Measurements from ENCODE around the gene MMP3.

Gene MMP3

GRCh38 chr11:102831128-102831488 lies 12.3 kb downstream of the MMP3 start (continued):
- no peak for TF ChIP-seq ZNF398 (tag by site-specific recombination; IDR thresholded peaks at IDR 0.05)
- TF ChIP-seq ZNF610 (tag by site-specific recombination; IDR thresholded peaks at IDR 0.05; ENCODE audit: borderline replicate concordance) = no peak

GRCh38 chr11:102830001-102830727 lies 13.2 kb downstream of the MMP3 start:
- ChIA-PET CTCF (interaction anchor here (0.6 to 1.5 kb wide), 2 partner anchors 40 to 111 kb away, joined by 3 to 6 read pairs; no protein-coding TSS in a partner anchor), POLR2A (no interaction called here)
- no peak for TF ChIP-seq ZNF621 (tag by site-specific recombination; IDR thresholded peaks at IDR 0.05)
- no peak for TF ChIP-seq IKZF3 (tag by site-specific recombination; IDR thresholded peaks at IDR 0.05)
- TF ChIP-seq ZNF223 (tag by site-specific recombination; IDR thresholded peaks at IDR 0.05) = no peak
- no peak for TF ChIP-seq PRDM1 (tag by site-specific recombination; IDR thresholded peaks at IDR 0.05)
- no peak for TF ChIP-seq ZNF202 (tag by site-specific recombination; IDR thresholded peaks at IDR 0.05; ENCODE audit: borderline replicate concordance)
- no peak for TF ChIP-seq BCL6B (tag by site-specific recombination; IDR thresholded peaks at IDR 0.05)
- TF ChIP-seq ZNF324 (tag by site-specific recombination; IDR thresholded peaks at IDR 0.05) = no peak
- no peak for TF ChIP-seq ZNF362 (tag by site-specific recombination; IDR thresholded peaks at IDR 0.05)
- TF ChIP-seq ZNF843 (tag by site-specific recombination; IDR thresholded peaks at IDR 0.05) = no peak
- no peak for TF ChIP-seq ZNF155 (tag by site-specific recombination; IDR thresholded peaks at IDR 0.05)
- TF ChIP-seq ZNF184 (tag by site-specific recombination; IDR thresholded peaks at IDR 0.05) = no peak
- TF ChIP-seq GLI4 (tag by site-specific recombination; IDR thresholded peaks at IDR 0.05) = no peak

GRCh38 chr11:102829316-102830000 lies 14.0 kb downstream of the MMP3 start:
- H3K4me1 ChIP-seq (ENCODE audit: control insufficient read depth, insufficient read depth, low read length) = no peaks in the 10 kb centered on the region
- TF ChIP-seq ZNF670 (tag by site-specific recombination; IDR thresholded peaks at IDR 0.05; ENCODE audit: low read depth) (no peak), ZNF837 (tag by site-specific recombination; IDR thresholded peaks at IDR 0.05) (no peak), ZNF600 (tag by site-specific recombination; IDR thresholded peaks at IDR 0.05) (no peak), ZNF610 (tag by site-specific recombination; IDR thresholded peaks at IDR 0.05; ENCODE audit: borderline replicate concordance) (no peak)
- no peaks in the 10 kb centered on the region for H3K9me3 ChIP-seq (ENCODE audit: control insufficient read depth, insufficient read depth, low read depth, low read length)
- CTCF ChIA-PET = interaction anchor here (1.5 kb wide), 1 partner anchor 112 kb away, joined by 6 read pairs; no protein-coding TSS in a partner anchor
- no peak overlapping the region for H3K4me3 ChIP-seq (ENCODE audit: low read depth, low read length)
- no peaks in the 10 kb centered on the region for H3K36me3 ChIP-seq (ENCODE audit: control insufficient read depth in 2 of 2, insufficient read depth in 1 of 2, low read length in 2 of 2)
- no peak overlapping the region for H3K27ac ChIP-seq (ENCODE audit: extremely low read depth, low read depth, low read length)
- POLR2A ChIA-PET = no interaction called here

More at GRCh38 chr11:102830001-102830727, 13.2 kb downstream of the MMP3 start:
- Histone ChIP-seq H3K4me1 (ENCODE audit: control insufficient read depth, insufficient read depth, low read length) (no peaks in the 10 kb centered on the region), H3K27ac (ENCODE audit: extremely low read depth, low read depth, low read length) (no peak overlapping the region), H3K36me3 (ENCODE audit: control insufficient read depth in 2 of 2, insufficient read depth in 1 of 2, low read length in 2 of 2) (no peaks in the 10 kb centered on the region), H3K4me3 (ENCODE audit: low read depth, low read length) (no peak overlapping the region), H3K9me3 (ENCODE audit: control insufficient read depth, insufficient read depth, low read depth, low read length) (no peaks in the 10 kb centered on the region)
